Measurements from ENCODE around the gene ATAT1.

Gene ATAT1

DNA sequence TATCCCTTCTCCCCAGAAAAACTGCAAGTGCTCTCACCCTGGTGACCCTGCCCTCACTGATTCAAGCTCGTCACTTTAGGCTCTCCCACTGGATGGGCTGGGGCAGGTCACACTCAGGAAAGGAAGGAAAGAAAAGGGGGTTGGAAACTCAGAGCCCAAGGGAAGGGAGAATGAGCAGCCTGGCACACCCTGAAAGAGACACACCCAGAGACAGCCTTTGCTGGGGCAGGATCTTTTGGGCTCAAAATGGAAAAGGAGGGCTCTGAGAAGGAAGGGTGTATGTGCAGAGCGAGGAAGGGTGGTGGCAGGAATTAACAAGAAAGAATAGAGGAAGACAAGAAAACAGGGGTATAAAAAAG lies 57.3 kb downstream of the ATAT1 start:
- no peak for DNase-seq (ENCODE audit: extremely low read depth, low read depth)
- TF ChIP-seq, protein P1, sequence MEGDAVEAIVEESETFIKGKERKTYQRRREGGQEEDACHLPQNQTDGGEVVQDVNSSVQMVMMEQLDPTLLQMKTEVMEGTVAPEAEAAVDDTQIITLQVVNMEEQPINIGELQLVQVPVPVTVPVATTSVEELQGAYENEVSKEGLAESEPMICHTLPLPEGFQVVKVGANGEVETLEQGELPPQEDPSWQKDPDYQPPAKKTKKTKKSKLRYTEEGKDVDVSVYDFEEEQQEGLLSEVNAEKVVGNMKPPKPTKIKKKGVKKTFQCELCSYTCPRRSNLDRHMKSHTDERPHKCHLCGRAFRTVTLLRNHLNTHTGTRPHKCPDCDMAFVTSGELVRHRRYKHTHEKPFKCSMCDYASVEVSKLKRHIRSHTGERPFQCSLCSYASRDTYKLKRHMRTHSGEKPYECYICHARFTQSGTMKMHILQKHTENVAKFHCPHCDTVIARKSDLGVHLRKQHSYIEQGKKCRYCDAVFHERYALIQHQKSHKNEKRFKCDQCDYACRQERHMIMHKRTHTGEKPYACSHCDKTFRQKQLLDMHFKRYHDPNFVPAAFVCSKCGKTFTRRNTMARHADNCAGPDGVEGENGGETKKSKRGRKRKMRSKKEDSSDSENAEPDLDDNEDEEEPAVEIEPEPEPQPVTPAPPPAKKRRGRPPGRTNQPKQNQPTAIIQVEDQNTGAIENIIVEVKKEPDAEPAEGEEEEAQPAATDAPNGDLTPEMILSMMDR (IDR thresholded peaks at IDR 0.05; ENCODE audit: low read depth, low read length), result no peak

DNA sequence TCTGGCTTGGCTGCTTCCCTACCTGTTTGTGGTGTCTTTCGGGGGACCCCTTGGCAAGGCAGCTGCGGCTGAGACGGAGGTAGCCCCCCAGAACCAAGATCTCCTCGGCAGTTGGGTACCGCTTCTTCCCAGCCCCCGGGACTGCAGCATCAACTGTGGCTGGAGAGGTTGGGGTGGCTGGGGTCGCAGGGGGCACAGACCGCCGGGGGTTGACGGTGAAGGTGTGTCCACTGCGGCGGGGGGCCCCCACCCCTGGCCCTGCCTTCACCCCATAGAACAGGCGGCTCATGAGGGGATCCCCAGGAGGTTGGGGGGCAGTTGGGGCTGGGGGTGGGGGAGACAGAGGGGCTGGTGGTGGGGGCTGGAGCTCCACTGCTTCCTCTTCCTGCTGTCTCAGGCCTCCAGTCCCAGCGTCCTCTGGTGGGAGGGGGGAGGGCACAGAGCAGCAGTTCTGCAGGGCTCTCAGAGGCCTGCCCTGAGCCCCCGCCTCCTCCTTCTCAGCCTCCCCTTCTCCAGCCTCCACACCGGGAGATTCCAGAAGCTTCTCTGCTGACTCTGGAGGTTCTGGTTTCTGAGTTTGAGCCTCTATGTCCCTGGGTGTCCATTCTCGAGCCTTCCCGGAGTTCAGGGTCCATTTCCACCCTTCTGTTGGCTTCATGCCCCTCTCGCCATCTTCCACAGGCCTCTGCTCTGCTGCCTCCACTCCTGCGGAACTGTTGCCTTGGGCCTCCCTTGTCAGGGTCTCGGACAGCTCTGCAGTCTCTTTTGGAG lies 57.9 kb downstream of the ATAT1 start:
- no peak for DNase-seq (ENCODE audit: extremely low read depth, low read depth)
- TF ChIP-seq, protein P1 (IDR thresholded peaks at IDR 0.05; ENCODE audit: low read depth, low read length), result no peak

DNA sequence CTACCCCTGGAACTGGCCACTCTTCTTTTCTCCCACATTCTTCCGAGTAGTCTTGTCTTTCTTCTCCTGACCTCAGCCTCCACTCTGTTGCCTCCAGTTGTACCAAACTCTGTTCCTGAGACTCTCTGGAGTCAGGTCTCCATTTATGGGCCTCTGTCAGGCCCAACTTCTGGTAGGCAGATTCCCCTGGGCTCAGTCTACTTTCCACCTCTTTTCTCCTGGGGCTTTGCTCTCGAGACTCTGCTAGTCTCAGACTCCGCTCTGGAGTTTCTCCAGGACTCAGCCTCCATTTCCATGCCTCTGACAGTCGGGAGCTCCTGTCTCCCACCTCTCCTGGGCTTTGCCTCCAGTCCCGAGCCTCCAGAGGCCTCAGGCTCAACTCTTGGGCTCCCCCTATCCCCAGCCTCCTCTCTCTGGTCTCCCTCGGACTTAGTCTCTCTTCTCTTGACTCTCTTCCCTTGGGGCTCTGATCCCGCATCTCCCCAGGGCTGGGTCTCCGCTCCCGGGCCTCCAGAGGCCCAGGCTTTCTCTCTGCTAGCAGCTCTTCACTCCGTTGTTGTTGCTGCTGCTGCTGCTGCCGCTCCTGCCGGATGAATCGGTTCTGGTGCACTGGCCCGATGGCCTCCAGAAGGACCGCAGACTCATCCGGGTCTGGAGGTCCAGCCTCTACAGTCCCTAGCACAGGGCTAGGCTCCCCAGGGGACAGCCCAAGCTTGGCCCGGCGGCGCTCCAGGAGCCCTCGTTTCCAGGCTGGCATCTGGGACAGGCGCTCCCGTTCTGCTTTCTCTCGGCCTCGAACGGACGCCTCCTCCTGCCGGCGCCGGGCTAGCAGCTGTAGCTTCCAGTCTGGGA lies 58.7 kb downstream of the ATAT1 start:
- no peak for DNase-seq (ENCODE audit: extremely low read depth, low read depth)
- TF ChIP-seq, protein P1 (IDR thresholded peaks at IDR 0.05; ENCODE audit: low read depth, low read length), result peak; percentile 21

DNA sequence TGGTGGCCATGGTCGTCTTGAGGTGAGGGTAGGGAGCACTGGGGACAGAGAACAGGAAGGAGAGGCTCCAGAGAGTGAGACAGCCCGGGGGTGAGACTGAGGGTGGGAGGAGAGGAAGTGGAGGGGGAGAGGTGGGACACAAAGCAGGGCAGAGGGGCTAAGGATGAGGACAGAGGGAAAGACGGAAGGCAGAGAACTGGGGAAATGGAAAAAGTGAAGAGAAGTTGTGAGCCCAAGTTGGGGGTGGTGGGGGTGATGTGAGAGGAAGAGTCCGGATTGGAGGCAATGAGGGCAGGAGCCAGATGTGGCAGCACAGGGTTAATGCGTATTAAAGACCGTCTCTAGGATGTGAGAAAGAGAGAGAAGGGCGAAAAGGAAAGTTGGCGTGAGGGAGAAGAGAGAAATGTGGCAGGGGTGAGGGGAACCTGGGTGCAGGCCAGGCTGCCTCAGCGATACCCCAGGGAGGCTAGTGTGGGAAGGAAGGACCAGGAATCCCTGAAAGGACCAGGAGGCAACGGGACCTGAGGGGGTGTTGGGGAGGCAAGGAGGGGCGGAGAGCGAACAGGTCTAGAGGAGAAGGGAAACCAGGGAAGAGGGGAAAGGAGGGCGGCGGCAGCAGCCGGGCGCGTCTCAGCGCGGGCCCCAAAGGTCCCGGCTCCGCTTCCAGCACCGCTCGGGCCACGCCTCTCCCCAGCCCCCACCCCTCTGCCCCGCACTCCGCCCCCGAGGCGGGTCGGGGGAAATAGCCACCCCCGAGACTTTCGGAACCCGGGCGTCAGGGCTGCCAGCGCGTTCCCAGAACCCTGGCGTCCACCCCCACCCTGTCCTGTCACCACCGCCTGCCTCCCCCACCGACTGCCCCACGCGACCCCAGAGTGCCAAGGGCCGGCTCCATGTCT lies 59.6 kb downstream of the ATAT1 start, which contains the start of gene PPP1R18:
Gene PPP1R18, minus strand, starts transcription at position 637 of the 899 bp plus-strand sequence. Its CDS starts 627 bp downstream, at position 10.
- DNase-seq (ENCODE audit: extremely low read depth, low read depth), result no peak
- TF ChIP-seq, protein P1 (IDR thresholded peaks at IDR 0.05; ENCODE audit: low read depth, low read length), result no peak

DNA sequence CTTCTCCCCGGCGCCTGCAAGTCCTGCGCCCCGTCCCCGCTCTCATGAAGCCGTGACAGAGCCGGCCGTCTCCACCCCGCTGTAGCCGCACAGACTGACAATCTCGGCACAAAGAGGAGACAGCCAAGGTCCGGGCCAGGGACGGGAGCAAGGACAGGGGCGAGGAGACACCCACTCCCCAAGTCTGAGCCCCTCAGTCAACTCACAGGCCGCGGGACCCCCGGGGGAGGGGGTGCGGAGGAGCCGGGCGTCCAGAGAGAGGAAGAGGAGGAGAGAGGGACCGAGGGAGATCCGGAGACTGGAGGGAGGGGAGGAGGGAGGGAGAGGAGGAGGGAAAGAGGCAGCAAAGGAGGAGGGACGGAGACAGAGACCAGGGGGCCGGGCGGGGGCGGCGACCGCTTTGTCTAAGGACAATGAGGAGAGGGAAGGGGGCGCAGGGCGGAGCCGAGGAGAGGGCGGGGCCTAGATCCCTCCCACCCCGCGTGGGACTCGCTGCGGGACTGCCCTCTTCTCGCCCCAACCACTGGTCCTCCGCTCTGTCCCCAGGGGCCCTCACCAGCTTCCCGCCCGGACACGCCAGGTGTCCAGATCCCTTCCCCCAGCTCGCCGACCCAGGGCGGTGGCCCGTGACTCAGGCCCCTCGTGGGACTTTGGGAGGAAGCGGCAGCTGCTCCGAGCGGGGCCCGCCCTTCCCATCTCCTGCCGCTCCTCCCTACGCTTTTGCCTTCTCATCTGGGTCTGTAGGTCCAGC lies 60.4 kb downstream of the ATAT1 start:
- TF ChIP-seq, protein P1 (IDR thresholded peaks at IDR 0.05; ENCODE audit: low read depth, low read length), result no peak

DNA sequence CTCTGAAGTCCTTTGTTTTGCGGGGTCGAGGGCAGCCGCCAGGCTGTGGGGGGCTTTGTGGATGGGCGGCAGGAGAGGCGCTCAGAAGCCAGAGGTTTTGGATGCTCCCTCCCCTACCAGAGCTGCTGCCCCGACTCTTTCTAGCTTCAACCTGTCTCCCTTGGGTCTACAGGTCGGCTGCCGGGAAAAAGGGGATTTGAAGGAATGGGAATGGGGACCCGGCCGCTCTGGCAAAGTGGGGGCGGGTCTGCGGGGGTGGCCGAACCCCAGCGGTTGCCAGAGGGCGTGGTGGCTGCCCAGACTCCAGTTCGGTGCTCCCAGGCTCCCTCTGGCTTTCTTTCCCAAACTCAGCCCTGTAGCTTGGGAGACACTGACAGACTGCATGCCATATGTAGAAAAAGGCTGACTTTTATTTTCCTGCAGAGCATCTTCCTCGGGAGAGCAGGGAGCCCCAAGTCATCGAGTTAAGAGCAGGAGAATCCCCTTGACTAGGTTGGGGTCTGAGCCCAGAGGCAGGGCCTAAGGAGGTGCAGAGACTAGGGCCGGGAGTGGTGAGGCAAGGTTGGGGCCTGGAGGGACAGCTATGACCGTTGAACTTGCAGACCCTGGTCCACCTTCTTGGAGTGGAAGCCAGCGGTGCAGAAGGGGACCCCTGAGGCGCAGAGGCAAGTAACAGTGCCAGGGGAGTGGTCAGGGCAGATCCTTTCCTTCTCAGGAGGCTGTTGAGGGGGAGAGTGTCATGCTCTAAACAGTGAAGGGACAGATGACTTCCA lies 61.2 kb downstream of the ATAT1 start:
- DNase-seq (ENCODE audit: extremely low read depth, low read depth), result no peak
- TF ChIP-seq, protein P1 (IDR thresholded peaks at IDR 0.05; ENCODE audit: low read depth, low read length), result peak; percentile 44

More for the DNA sequence above, 60.4 kb downstream of the ATAT1 start:
- peak; percentile 95 for DNase-seq (ENCODE audit: extremely low read depth, low read depth)
